HL-60 (cell line): ENCODE results near the gene FAM50B.

Experiments
- GABPA ChIP-seq: IDR thresholded peaks from 2 replicates; pipeline ENCODE4 v1.6.1; 2012; ENCODE audit warnings: low read depth
- POLR2AphosphoS5 ChIP-seq: IDR thresholded peaks from 2 replicates; pipeline ENCODE4 v1.6.1; 2012; ENCODE audit warnings: low read depth
- TF ChIP-seq, protein P1 (sequence below): IDR thresholded peaks from one replicate; pipeline ENCODE4 v1.5.1; 2011; ENCODE audit warnings: low read length, control low read depth, inconsistent platforms; ENCODE audit not compliant: insufficient read depth
- TF ChIP-seq, protein P2 (sequence below): IDR thresholded peaks from 2 replicates; pipeline ENCODE4 v1.6.1; 2012; ENCODE audit warnings: low read depth; ENCODE audit not compliant: insufficient replicate concordance

DNA sequence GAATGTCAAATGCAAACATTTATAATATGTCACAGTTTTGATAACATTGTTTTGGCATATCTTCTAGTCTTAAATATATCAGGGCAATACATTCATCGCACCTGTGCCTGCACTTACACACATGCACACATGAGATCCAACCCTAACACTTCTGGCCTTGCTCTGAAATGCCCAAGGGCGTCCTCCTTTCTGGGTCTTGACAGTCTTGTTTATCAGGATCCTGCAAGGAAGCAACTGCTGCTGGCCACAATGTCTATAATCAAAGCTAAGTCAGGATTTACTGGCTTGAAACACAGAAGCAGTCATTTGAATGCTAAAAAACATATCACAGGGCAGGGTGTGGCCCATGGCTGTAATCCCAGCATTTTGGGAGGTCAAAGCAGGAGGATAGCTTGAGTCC is 32.9 kb upstream of the FAM50B start:
- TF ChIP-seq, protein P1, sequence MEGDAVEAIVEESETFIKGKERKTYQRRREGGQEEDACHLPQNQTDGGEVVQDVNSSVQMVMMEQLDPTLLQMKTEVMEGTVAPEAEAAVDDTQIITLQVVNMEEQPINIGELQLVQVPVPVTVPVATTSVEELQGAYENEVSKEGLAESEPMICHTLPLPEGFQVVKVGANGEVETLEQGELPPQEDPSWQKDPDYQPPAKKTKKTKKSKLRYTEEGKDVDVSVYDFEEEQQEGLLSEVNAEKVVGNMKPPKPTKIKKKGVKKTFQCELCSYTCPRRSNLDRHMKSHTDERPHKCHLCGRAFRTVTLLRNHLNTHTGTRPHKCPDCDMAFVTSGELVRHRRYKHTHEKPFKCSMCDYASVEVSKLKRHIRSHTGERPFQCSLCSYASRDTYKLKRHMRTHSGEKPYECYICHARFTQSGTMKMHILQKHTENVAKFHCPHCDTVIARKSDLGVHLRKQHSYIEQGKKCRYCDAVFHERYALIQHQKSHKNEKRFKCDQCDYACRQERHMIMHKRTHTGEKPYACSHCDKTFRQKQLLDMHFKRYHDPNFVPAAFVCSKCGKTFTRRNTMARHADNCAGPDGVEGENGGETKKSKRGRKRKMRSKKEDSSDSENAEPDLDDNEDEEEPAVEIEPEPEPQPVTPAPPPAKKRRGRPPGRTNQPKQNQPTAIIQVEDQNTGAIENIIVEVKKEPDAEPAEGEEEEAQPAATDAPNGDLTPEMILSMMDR: no peak
- TF ChIP-seq, protein P2, sequence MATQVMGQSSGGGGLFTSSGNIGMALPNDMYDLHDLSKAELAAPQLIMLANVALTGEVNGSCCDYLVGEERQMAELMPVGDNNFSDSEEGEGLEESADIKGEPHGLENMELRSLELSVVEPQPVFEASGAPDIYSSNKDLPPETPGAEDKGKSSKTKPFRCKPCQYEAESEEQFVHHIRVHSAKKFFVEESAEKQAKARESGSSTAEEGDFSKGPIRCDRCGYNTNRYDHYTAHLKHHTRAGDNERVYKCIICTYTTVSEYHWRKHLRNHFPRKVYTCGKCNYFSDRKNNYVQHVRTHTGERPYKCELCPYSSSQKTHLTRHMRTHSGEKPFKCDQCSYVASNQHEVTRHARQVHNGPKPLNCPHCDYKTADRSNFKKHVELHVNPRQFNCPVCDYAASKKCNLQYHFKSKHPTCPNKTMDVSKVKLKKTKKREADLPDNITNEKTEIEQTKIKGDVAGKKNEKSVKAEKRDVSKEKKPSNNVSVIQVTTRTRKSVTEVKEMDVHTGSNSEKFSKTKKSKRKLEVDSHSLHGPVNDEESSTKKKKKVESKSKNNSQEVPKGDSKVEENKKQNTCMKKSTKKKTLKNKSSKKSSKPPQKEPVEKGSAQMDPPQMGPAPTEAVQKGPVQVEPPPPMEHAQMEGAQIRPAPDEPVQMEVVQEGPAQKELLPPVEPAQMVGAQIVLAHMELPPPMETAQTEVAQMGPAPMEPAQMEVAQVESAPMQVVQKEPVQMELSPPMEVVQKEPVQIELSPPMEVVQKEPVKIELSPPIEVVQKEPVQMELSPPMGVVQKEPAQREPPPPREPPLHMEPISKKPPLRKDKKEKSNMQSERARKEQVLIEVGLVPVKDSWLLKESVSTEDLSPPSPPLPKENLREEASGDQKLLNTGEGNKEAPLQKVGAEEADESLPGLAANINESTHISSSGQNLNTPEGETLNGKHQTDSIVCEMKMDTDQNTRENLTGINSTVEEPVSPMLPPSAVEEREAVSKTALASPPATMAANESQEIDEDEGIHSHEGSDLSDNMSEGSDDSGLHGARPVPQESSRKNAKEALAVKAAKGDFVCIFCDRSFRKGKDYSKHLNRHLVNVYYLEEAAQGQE: no peak
- TF ChIP-seq POLR2AphosphoS5 (no peak), GABPA (no peak)
